Activated naive CD8-positive, alpha-beta T cell treated with anti-CD3 and anti-CD28 coated beads, Interleukin-2, amount 50 U/mL, for 24 hours (primary cell): ENCODE measurements around the gene TOR1A.
"Not testable (repeated sequence)": the region's sequence is repeated elsewhere in the genome, so short reads cannot be mapped to it uniquely, and the experiment has no call there.

Source experiments
- ATAC-seq: fragments of 150-1000 bp; cut with Tn5 transposase; one replicate; pipeline ENCODE4 v1.10.0; 2021
- DNase-seq: peaks from one replicate; pipeline ENCODE4 v3.0.0; 2021
- H3K27ac Mint-ChIP-seq: one replicate; pipeline ENCODE4 v1.8.0; 2021; ENCODE audit warnings: mild to moderate bottlenecking, mixed read lengths
- H3K27me3 Mint-ChIP-seq: one replicate; pipeline ENCODE4 v1.8.0; 2021; ENCODE audit warnings: mixed read lengths
- H3K36me3 Mint-ChIP-seq: one replicate; pipeline ENCODE4 v1.8.0; 2021; ENCODE audit warnings: low read depth, mixed read lengths
- H3K4me1 Mint-ChIP-seq: one replicate; pipeline ENCODE4 v1.8.0; 2021; ENCODE audit warnings: mixed read lengths
- H3K4me3 Mint-ChIP-seq: one replicate; pipeline ENCODE4 v1.8.0; 2021; ENCODE audit warnings: mild to moderate bottlenecking, moderate library complexity, mixed read lengths
- H3K9me3 Mint-ChIP-seq: one replicate; pipeline ENCODE4 v1.8.0; 2021; ENCODE audit warnings: mixed read lengths

TOR1A gene

GRCh38 chr9:129796029-129796428 is 27.9 kb downstream of the TOR1A start:
- H3K27me3 Mint-ChIP-seq, H3K36me3 Mint-ChIP-seq, ATAC-seq, DNase-seq, H3K27ac Mint-ChIP-seq, H3K9me3 Mint-ChIP-seq, H3K4me3 Mint-ChIP-seq, H3K4me1 Mint-ChIP-seq: not testable (repeated sequence)

- H3K9me3 Mint-ChIP-seq = no peaks in the 10 kb centered on the region
- peaks cover 4% of the 10 kb centered on the region for H3K27me3 Mint-ChIP-seq
- H3K4me3 Mint-ChIP-seq = no peak overlapping the region
- H3K27ac Mint-ChIP-seq = no peak overlapping the region
- H3K36me3 Mint-ChIP-seq = no peaks in the 10 kb centered on the region
- DNase-seq = no peak
- peaks cover 5% of the 10 kb centered on the region for H3K4me1 Mint-ChIP-seq
- no peak for ATAC-seq
These were observed 29.4 kb downstream of the TOR1A start for GRCh38 chr9:129794549-129794948.

- Mint-ChIP-seq H3K9me3 (no peaks in the 10 kb centered on the region), H3K4me3 (no peak overlapping the region), H3K27ac (no peak overlapping the region), H3K27me3 (peaks cover 14% of the 10 kb centered on the region), H3K4me1 (peaks cover 8% of the 10 kb centered on the region), H3K36me3 (no peaks in the 10 kb centered on the region)
- DNase-seq (no peak), ATAC-seq (no peak)
These were observed 37.5 kb downstream of the TOR1A start for GRCh38 chr9:129786481-129786880.

- peaks cover 12% of the 10 kb centered on the region for H3K4me1 Mint-ChIP-seq
- no peaks in the 10 kb centered on the region for H3K36me3 Mint-ChIP-seq
- ATAC-seq = no peak
- no peak for DNase-seq
- no peaks in the 10 kb centered on the region for H3K9me3 Mint-ChIP-seq
- H3K4me3 Mint-ChIP-seq = no peak overlapping the region
- no peak overlapping the region for H3K27ac Mint-ChIP-seq
- peaks cover 14% of the 10 kb centered on the region for H3K27me3 Mint-ChIP-seq
These were observed 38.1 kb downstream of the TOR1A start for GRCh38 chr9:129785866-129786265.

GRCh38 chr9:129784970-129785369 is 39.0 kb downstream of the TOR1A start:
- not testable (repeated sequence) for H3K27ac Mint-ChIP-seq, ATAC-seq, H3K4me3 Mint-ChIP-seq

GRCh38 chr9:129783516-129784361 is 40.2 kb downstream of the TOR1A start:
- Mint-ChIP-seq H3K27me3 (peaks cover 7% of the 10 kb centered on the region), H3K4me1 (peaks cover 11% of the 10 kb centered on the region), H3K4me3 (no peak overlapping the region), H3K27ac (peak overlapping the region; percentile 4), H3K9me3 (no peaks in the 10 kb centered on the region), H3K36me3 (no peaks in the 10 kb centered on the region)
- peak; percentile 84 for ATAC-seq
- DNase-seq = peak; percentile 76

More at GRCh38 chr9:129784970-129785369, 39.0 kb downstream of the TOR1A start:
- not testable (repeated sequence) for H3K27me3 Mint-ChIP-seq, H3K36me3 Mint-ChIP-seq, DNase-seq, H3K9me3 Mint-ChIP-seq
- H3K4me1 Mint-ChIP-seq = peaks cover 11% of the 10 kb centered on the region

- no peaks in the 10 kb centered on the region for H3K36me3 Mint-ChIP-seq
- DNase-seq (no peak), ATAC-seq (no peak)
- H3K4me1 Mint-ChIP-seq = peaks cover 23% of the 10 kb centered on the region
- H3K9me3 Mint-ChIP-seq = no peaks in the 10 kb centered on the region
- H3K4me3 Mint-ChIP-seq = no peak overlapping the region
- peaks cover 13% of the 10 kb centered on the region for H3K27me3 Mint-ChIP-seq
- no peak overlapping the region for H3K27ac Mint-ChIP-seq
These were observed 42.0 kb downstream of the TOR1A start for GRCh38 chr9:129781981-129782380.

GRCh38 chr9:129781131-129781530 is 42.8 kb downstream of the TOR1A start:
- no peak overlapping the region for H3K27ac Mint-ChIP-seq
- ATAC-seq = peak; percentile 31

GRCh38 chr9:129779560-129780190 is 44.3 kb downstream of the TOR1A start:
- H3K36me3 Mint-ChIP-seq = no peaks in the 10 kb centered on the region
- H3K4me1 Mint-ChIP-seq = peaks cover 30% of the 10 kb centered on the region
- no peak overlapping the region for H3K27ac Mint-ChIP-seq
- no peak overlapping the region for H3K4me3 Mint-ChIP-seq
- H3K27me3 Mint-ChIP-seq = peaks cover 15% of the 10 kb centered on the region
- H3K9me3 Mint-ChIP-seq = no peaks in the 10 kb centered on the region
- no peak for DNase-seq
- ATAC-seq = no peak

More at GRCh38 chr9:129781131-129781530, 42.8 kb downstream of the TOR1A start:
- Mint-ChIP-seq H3K4me1 (peaks cover 30% of the 10 kb centered on the region), H3K36me3 (no peaks in the 10 kb centered on the region), H3K27me3 (peaks cover 13% of the 10 kb centered on the region), H3K9me3 (no peaks in the 10 kb centered on the region), H3K4me3 (no peak overlapping the region)
- no peak for DNase-seq

GRCh38 chr9:129778469-129778868 is 45.5 kb downstream of the TOR1A start:
- H3K27me3 Mint-ChIP-seq = peaks cover 17% of the 10 kb centered on the region
- DNase-seq = no peak

GRCh38 chr9:129777769-129778130 is 46.2 kb downstream of the TOR1A start:
- DNase-seq = peak; percentile 10
- Mint-ChIP-seq H3K9me3 (no peaks in the 10 kb centered on the region), H3K4me1 (peaks cover 27% of the 10 kb centered on the region), H3K27me3 (peaks cover 17% of the 10 kb centered on the region), H3K4me3 (peak overlapping the region; percentile 47), H3K36me3 (no peaks in the 10 kb centered on the region), H3K27ac (peak overlapping the region; percentile 76)
- ATAC-seq = peak; percentile 12

More at GRCh38 chr9:129778469-129778868, 45.5 kb downstream of the TOR1A start:
- ATAC-seq = no peak
- no peak overlapping the region for H3K4me3 Mint-ChIP-seq
- H3K27ac Mint-ChIP-seq = no peak overlapping the region
- no peaks in the 10 kb centered on the region for H3K36me3 Mint-ChIP-seq
- H3K9me3 Mint-ChIP-seq = no peaks in the 10 kb centered on the region
- peaks cover 27% of the 10 kb centered on the region for H3K4me1 Mint-ChIP-seq

- H3K4me3 Mint-ChIP-seq = peak overlapping the region; percentile 47
- H3K27me3 Mint-ChIP-seq = peaks cover 17% of the 10 kb centered on the region
- no peaks in the 10 kb centered on the region for H3K36me3 Mint-ChIP-seq
- DNase-seq (peak; percentile 85), ATAC-seq (peak; percentile 90)
- H3K27ac Mint-ChIP-seq = peak overlapping the region; percentile 76
- peaks cover 27% of the 10 kb centered on the region for H3K4me1 Mint-ChIP-seq
- H3K9me3 Mint-ChIP-seq = no peaks in the 10 kb centered on the region
These were observed 46.8 kb downstream of the TOR1A start for GRCh38 chr9:129776938-129777768.

- ATAC-seq = no peak
- no peak overlapping the region for H3K4me3 Mint-ChIP-seq
- no peak for DNase-seq
- H3K36me3 Mint-ChIP-seq = no peaks in the 10 kb centered on the region
- H3K27ac Mint-ChIP-seq = no peak overlapping the region
- peaks cover 15% of the 10 kb centered on the region for H3K27me3 Mint-ChIP-seq
- H3K4me1 Mint-ChIP-seq = peaks cover 27% of the 10 kb centered on the region
- no peaks in the 10 kb centered on the region for H3K9me3 Mint-ChIP-seq
These were observed 47.4 kb downstream of the TOR1A start for GRCh38 chr9:129776566-129776937.

- H3K9me3 Mint-ChIP-seq, DNase-seq, H3K36me3 Mint-ChIP-seq, H3K27ac Mint-ChIP-seq, H3K4me3 Mint-ChIP-seq, ATAC-seq: not testable (repeated sequence)
- H3K4me1 Mint-ChIP-seq = peaks cover 25% of the 10 kb centered on the region
- H3K27me3 Mint-ChIP-seq = peaks cover 15% of the 10 kb centered on the region
These were observed 47.8 kb downstream of the TOR1A start for GRCh38 chr9:129776096-129776495.
